K562 (cell line): ENCODE results near the gene CBFA2T3. TPM values are rescaled to one million over a fixed set of nuclear protein-coding genes. Genes with fewer than 3 reads are reported as not detected.

Experiments used
- ATAC-seq: fragments of 200-7000 bp; cut with Tn5 transposase; 3 replicates; pipeline ENCODE4 v1.9.1; 2020; ENCODE audit warnings: moderate library complexity
- BruUV-seq: library from RNA; stranded (reverse); fragments of 400-500 nt; replicated peaks from 2 replicates; lab custom pipeline; 2021; lab: Mats Ljungman, UMichigan
- CTCF ChIA-PET: fragments of 300-600 bp; formaldehyde crosslinking; extraction: SDS; loops from one replicate; lab custom pipeline; 2021; ENCODE audit warnings: low intra/inter-chr PET ratio; lab: Yijun Ruan, JAX
- POLR2A ChIA-PET: fragments of 300-600, 350-650 bp; sonication (Branson Sonifier 250); formaldehyde crosslinking; extraction: SDS; loops from one replicate; lab custom pipeline; 2021; ENCODE audit warnings: antibody characterized with exemption, inconsistent platforms; lab: Yijun Ruan, JAX
- DNase-seq, 4 experiments: peaks; one replicate each; pipeline versions ENCODE4 v3.0.0 to v3.0.0-alpha.2; 2011 to 2018; ENCODE audit warnings: low spot score in 3 of 4, mixed read lengths in 3 of 4; ENCODE audit errors: extremely low read depth in 1 of 4
- FAIRE-seq: peaks from 2 replicates; lab custom pipeline; 2011; peaks lifted over from hg19 to GRCh38; lab: Jason Lieb, UNC
- H2AFZ ChIP-seq: 2 replicates; pipeline ENCODE4 v1.6.0; 2011; ENCODE audit warnings: low read depth, low read length, control low read depth, inconsistent platforms
- H3K27ac ChIP-seq: fragments of 200-600 bp; 3 replicates; pipeline ENCODE4 v1.8.0; 2011; ENCODE audit warnings: low read depth, mild to moderate bottlenecking, control low read depth, inconsistent platforms, low read length, moderate library complexity, mixed read lengths; ENCODE audit errors: extremely low read depth
- H3K27me3 ChIP-seq, 2 experiments: fragments of 300-600 bp in 1 of 2; 2 replicates in 1 of 2; 3 replicates in 1 of 2; pipeline versions ENCODE4 v1.6.0 to v1.8.0; 2011; ENCODE audit warnings: inconsistent platforms in 2 of 2, low read length in 2 of 2, mild to moderate bottlenecking in 1 of 2, mixed read lengths in 1 of 2, moderate library complexity in 1 of 2; ENCODE audit not compliant: control insufficient read depth in 2 of 2, insufficient read depth in 2 of 2
- H3K36me3 ChIP-seq: fragments of 300-600 bp; 3 replicates; pipeline ENCODE4 v1.8.0; 2011; ENCODE audit warnings: mild to moderate bottlenecking, low read length, inconsistent platforms; ENCODE audit not compliant: control insufficient read depth, insufficient read depth
- H3K4me1 ChIP-seq, 2 experiments: fragments of 200-600 bp in 1 of 2; replicated peaks in 1 of 2; 2 replicates in 1 of 2; 3 replicates in 1 of 2; pipeline versions ENCODE4 v1.5.1 to v1.8.0; 2011; ENCODE audit warnings: inconsistent platforms in 2 of 2, low read length in 2 of 2, mild to moderate bottlenecking in 1 of 2, mixed read lengths in 1 of 2, moderate library complexity in 1 of 2; ENCODE audit not compliant: control insufficient read depth in 2 of 2, insufficient read depth in 2 of 2
- H3K4me2 ChIP-seq: 2 replicates; pipeline ENCODE4 v1.6.1; 2011; ENCODE audit warnings: low read length, control low read depth, inconsistent platforms, mixed read lengths; ENCODE audit not compliant: insufficient read depth
- H3K4me3 ChIP-seq: fragments of 200-600 bp; sonication (generic), shearing (Covaris generic); 2 replicates; pipeline ENCODE4 v1.5.1; 2016; ENCODE audit warnings: control low read depth, inconsistent platforms
- H3K79me2 ChIP-seq: fragments of 200-600 bp; 3 replicates; pipeline ENCODE4 v1.8.0; 2011; ENCODE audit warnings: low read length, inconsistent platforms; ENCODE audit not compliant: control insufficient read depth, insufficient read depth
- H3K9ac ChIP-seq, 2 experiments: 2 replicates each; pipeline versions ENCODE4 v1.6.0 to v1.6.1; 2011; ENCODE audit warnings: low read depth in 2 of 2, low read length in 2 of 2, control low read depth in 1 of 2, inconsistent platforms in 1 of 2, mild to moderate bottlenecking in 1 of 2, mixed read lengths in 1 of 2; ENCODE audit not compliant: insufficient read depth in 1 of 2
- H3K9me1 ChIP-seq: one replicate; pipeline ENCODE4 v1.6.0; 2011; ENCODE audit warnings: inconsistent platforms, mild to moderate bottlenecking, low read length, moderate library complexity; ENCODE audit not compliant: control insufficient read depth, insufficient read depth
- H3K9me3 ChIP-seq: replicated peaks from 2 replicates; pipeline ENCODE4 v1.5.1; 2011; ENCODE audit warnings: low read depth, low read length, inconsistent platforms; ENCODE audit not compliant: control insufficient read depth, insufficient read depth
- H4K20me1 ChIP-seq: replicated peaks from 2 replicates; pipeline ENCODE4 v1.6.1; 2011; ENCODE audit warnings: low read length, inconsistent platforms, mixed read lengths; ENCODE audit not compliant: control insufficient read depth, insufficient read depth
- CBFA2T3 ChIP-seq: fragments of 450-650 bp; IDR thresholded peaks from 2 replicates; pipeline ENCODE4 v1.6.1; 2017
- CBX8 ChIP-seq: fragments of 200-600 bp; sonication (generic); IDR thresholded peaks from 2 replicates; pipeline ENCODE4 v1.6.1; 2012; ENCODE audit warnings: borderline replicate concordance, mixed run types, low read depth, mild to moderate bottlenecking, moderate library complexity, mixed read lengths, low read length, control low read depth, inconsistent platforms; ENCODE audit not compliant: poor library complexity, severe bottlenecking; ENCODE audit errors: extremely low read depth
- DMBX1 ChIP-seq: fragments of 250-450 bp; sonication (Bioruptor Pico); IDR thresholded peaks from 2 replicates; pipeline ENCODE4 v1.8.0; 2022; ENCODE audit warnings: inconsistent platforms, mild to moderate bottlenecking, moderate library complexity, borderline replicate concordance
- EGR1 ChIP-seq: fragments of 450-650 bp; conservative IDR thresholded peaks from 2 replicates; pipeline ENCODE4 v1.6.1; 2017; ENCODE audit warnings: mild to moderate bottlenecking
- MEIS2 ChIP-seq: fragments of 450-650 bp; IDR thresholded peaks from 2 replicates; pipeline ENCODE4 v1.6.1; 2014; ENCODE audit warnings: mild to moderate bottlenecking; ENCODE audit not compliant: partially characterized antibody
- POLR2AphosphoS2 ChIP-seq: IDR thresholded peaks from 2 replicates; pipeline ENCODE4 v1.6.1; 2012; ENCODE audit warnings: low read length, improper control_type of control experiment
- POLR2G ChIP-seq: fragments of 200-400 bp; formaldehyde crosslinking; IDR thresholded peaks from 2 replicates; pipeline ENCODE4 v1.6.1; 2017; ENCODE audit warnings: low read depth, mild to moderate bottlenecking, antibody characterized with exemption, low read length, moderate library complexity
- RBM22 ChIP-seq: fragments of 200-400 bp; formaldehyde crosslinking; IDR thresholded peaks from 2 replicates; pipeline ENCODE4 v1.6.1; 2018; ENCODE audit warnings: low read length, low read depth; ENCODE audit not compliant: poor library complexity, severe bottlenecking
- ZBTB1 ChIP-seq: sonication (generic); formaldehyde crosslinking; IDR thresholded peaks from 2 replicates; pipeline ENCODE4 v1.8.1; 2023; ENCODE audit warnings: missing genetic modification reagents, low read depth, mild to moderate bottlenecking, borderline replicate concordance
- ZNF134 ChIP-seq: fragments of 250-450 bp; sonication (Bioruptor Pico); conservative IDR thresholded peaks from 2 replicates; pipeline ENCODE4 v1.4.0; 2020
- WGBS: fragments of 100-300 bp; shearing (Covaris generic); methylation state at CpG from one replicate; pipeline ENCODE4 v1.1.6; 2016; ENCODE audit warnings: low coverage, mixed read lengths; ENCODE audit not compliant: insufficient coverage; ENCODE audit errors: missing lambda C conversion rate; 5-methylcytosine and 5-hydroxymethylcytosine counted together
- in situ Hi-C: fragments of 300-500 bp; cut with MboI; formaldehyde crosslinking; loops from 4 replicates; pipeline ENCODE4 v1.15.0; 2018; ENCODE audit warnings: inconsistent platforms, mixed read lengths
- intact Hi-C: fragments of 100-400 bp; cut with micrococcal nuclease; formaldehyde crosslinking; loops from 2 replicates; pipeline ENCODE4 v1.14.2; 2022
- polyA plus RNA-seq, 8 experiments: library from polyadenylated mRNA; depleted of rRNA in 4 of 8; stranded (reverse) in 5 of 8; unstranded in 3 of 8; fragments of >200 nt; fragmentation: Nextera tagmentation in 2 of 8; fragmentation: Illumina TruSeq in 1 of 8; extraction: Ambion mirVana in 2 of 8; extraction: Trizol in 1 of 8; gene quantifications; 2 replicates each; pipeline versions ENCODE4 v1.2.1 to v1.2.3, GENCODE V29; 2011 to 2014; ENCODE audit warnings: inconsistent platforms in 1 of 8, missing spikeins in 1 of 8
- total RNA-seq, 7 experiments: library from RNA; depleted of rRNA in 6 of 7; stranded (reverse); fragments of >200 nt in 6 of 7; fragmentation: Illumina TruSeq in 2 of 7; extraction: Trizol in 2 of 7; gene quantifications; 2 replicates each; pipeline versions ENCODE4 v1.2.1 to v1.2.3, GENCODE V29; 2011 to 2021; ENCODE audit warnings: low replicate concordance in 1 of 7
- TF ChIP-seq, protein P1 (sequence below): fragments of 450-650 bp; IDR thresholded peaks from 2 replicates; pipeline ENCODE4 v1.7.0; 2016; ENCODE audit warnings: borderline replicate concordance

Gene CBFA2T3
- total and polyA plus RNA-seq, 9 of the 15 experiments (the other 6 are each of a cell fraction or from before 2014, with no cell fraction given), result 2.3 to 145 (median 6.7) TPM

DNA sequence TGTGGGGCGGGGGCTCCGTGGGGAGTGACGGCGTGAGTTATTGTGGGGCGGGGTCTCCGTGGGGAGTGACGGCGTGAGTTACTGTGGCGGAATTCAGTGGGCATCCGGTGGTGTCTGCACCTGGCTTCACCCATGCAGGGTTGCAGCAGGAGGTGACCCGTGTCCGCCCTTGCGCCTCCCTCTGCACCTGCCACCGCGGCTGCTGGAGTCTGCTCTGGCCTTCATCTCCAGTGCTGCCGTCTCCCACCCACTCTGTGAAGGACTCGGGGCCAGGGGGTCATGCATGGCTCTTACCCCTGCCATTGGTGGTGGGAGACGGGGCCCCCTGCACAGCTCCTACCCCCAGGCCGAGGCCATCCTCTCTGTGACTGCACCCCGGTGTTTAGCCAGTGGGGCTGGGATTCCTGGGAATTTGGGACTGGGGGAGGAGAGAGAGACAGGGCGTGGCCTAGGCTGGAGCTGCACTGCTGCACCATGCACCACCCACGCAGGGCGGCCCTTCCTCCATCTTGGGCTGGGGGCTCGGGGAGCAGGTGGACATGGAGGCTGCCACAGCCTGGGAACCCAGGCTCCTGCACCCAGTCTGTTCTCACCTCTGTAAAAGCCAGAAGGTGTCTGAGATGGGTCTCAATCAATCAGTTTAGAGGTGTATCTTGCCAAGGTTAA, 109.3 kb downstream of the CBFA2T3 start:
- Histone ChIP-seq H2AFZ (no peak overlapping the region), H3K9ac (no peak overlapping the region), H3K27ac (no peak overlapping the region), H3K4me3 (no peak overlapping the region), H3K36me3 (peaks cover 2% of the 10 kb centered on the region; the same call in 1 of the 3 replicates), H4K20me1 (0 out of 2 replicates have a peak, but pooled peaks cover 4% of the 10 kb centered on the region), H3K9me1 (peaks cover 2% of the 10 kb centered on the region), H3K79me2 (no peaks in the 10 kb centered on the region), H3K9me3 (no peaks in the 10 kb centered on the region), H3K4me2 (no peak overlapping the region), H3K27me3 (no peaks in the 10 kb centered on the region), H3K4me1 (peaks cover 14 to 85% of the 10 kb centered on the region in 2 experiments; a peak in 4 of 5 replicates)
- POLR2A ChIA-PET, result interaction anchor here (0.6 to 0.7 kb wide), 3 partner anchors 9 to 416 kb away, joined by 3 to 5 read pairs (median 3); no protein-coding TSS in a partner anchor
- ATAC-seq, result no peak
- peak; percentile 59 for TF ChIP-seq EGR1
- no peak for TF ChIP-seq CBX8
- TF ChIP-seq DMBX1 (CRISPR knock-in tag), result no peak
- TF ChIP-seq MEIS2, result no peak
- TF ChIP-seq POLR2AphosphoS2, result no peak
- peak; percentile 8 for TF ChIP-seq RBM22
- TF ChIP-seq, protein P1, sequence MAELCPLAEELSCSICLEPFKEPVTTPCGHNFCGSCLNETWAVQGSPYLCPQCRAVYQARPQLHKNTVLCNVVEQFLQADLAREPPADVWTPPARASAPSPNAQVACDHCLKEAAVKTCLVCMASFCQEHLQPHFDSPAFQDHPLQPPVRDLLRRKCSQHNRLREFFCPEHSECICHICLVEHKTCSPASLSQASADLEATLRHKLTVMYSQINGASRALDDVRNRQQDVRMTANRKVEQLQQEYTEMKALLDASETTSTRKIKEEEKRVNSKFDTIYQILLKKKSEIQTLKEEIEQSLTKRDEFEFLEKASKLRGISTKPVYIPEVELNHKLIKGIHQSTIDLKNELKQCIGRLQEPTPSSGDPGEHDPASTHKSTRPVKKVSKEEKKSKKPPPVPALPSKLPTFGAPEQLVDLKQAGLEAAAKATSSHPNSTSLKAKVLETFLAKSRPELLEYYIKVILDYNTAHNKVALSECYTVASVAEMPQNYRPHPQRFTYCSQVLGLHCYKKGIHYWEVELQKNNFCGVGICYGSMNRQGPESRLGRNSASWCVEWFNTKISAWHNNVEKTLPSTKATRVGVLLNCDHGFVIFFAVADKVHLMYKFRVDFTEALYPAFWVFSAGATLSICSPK, result no peak
- TF ChIP-seq ZNF134, result no peak
- no peak for TF ChIP-seq CBFA2T3
- TF ChIP-seq ZBTB1, result no peak
- TF ChIP-seq POLR2G, result peak; percentile 65
- 62% methylated on average over 16 of the region's 24 CpGs for WGBS
- BruUV-seq, result no TSS peak
- DNase-seq, result peak in 2 of 4 experiments; percentile 44 to 60
- intact Hi-C loops (no loop called here), in situ Hi-C loops (no loop called here)
- CTCF ChIA-PET, result no interaction called here
- FAIRE-seq, result no peak
